HepG2 (cell line): Measurements from ENCODE around the gene SDHD. TPM values are rescaled to one million over a fixed set of nuclear protein-coding genes. Genes with fewer than 3 reads are reported as not detected.

ENCODE experiments used
- AKAP8 ChIP-seq: sonication (generic); formaldehyde crosslinking; IDR thresholded peaks from 2 replicates; pipeline ENCODE4 v1.5.1; 2020; ENCODE audit warnings: mild to moderate bottlenecking, missing genetic modification reagents
- CENPX ChIP-seq: sonication (generic); formaldehyde crosslinking; IDR thresholded peaks from 2 replicates; pipeline ENCODE4 v1.9.0; 2021; ENCODE audit warnings: mild to moderate bottlenecking, missing genetic modification reagents, moderate library complexity
- FOSL1 ChIP-seq: sonication (generic); formaldehyde crosslinking; IDR thresholded peaks from 2 replicates; pipeline ENCODE4 v1.9.0; 2021; ENCODE audit warnings: missing genetic modification reagents, borderline replicate concordance
- FOXK1 ChIP-seq: sonication (generic); formaldehyde crosslinking; IDR thresholded peaks from 2 replicates; pipeline ENCODE4 v1.4.0; 2020; ENCODE audit warnings: low read depth, missing genetic modification reagents, borderline replicate concordance
- IRX3 ChIP-seq: sonication (generic); formaldehyde crosslinking; IDR thresholded peaks from 2 replicates; pipeline ENCODE4 v1.8.1; 2023; ENCODE audit warnings: mild to moderate bottlenecking, low read depth, missing genetic modification reagents, borderline replicate concordance
- KLF13 ChIP-seq: sonication (generic); formaldehyde crosslinking; IDR thresholded peaks from 2 replicates; pipeline ENCODE4 v1.4.0; 2020; ENCODE audit warnings: mild to moderate bottlenecking, missing genetic modification reagents
- MAZ ChIP-seq, 2 experiments: sonication (generic) in 1 of 2; formaldehyde crosslinking in 1 of 2; IDR thresholded peaks; 2 replicates each; pipeline versions ENCODE4 v1.5.0 to v1.6.1; 2012 to 2020; ENCODE audit warnings: low read depth in 2 of 2, mild to moderate bottlenecking in 2 of 2, borderline replicate concordance in 1 of 2, improper control_type of control experiment in 1 of 2, low read length in 1 of 2, missing genetic modification reagents in 1 of 2, moderate library complexity in 1 of 2
- SP4 ChIP-seq: sonication (generic); formaldehyde crosslinking; IDR thresholded peaks from 2 replicates; pipeline ENCODE4 v1.8.1; 2023; ENCODE audit warnings: mild to moderate bottlenecking, missing genetic modification reagents
- THYN1 ChIP-seq: sonication (generic); formaldehyde crosslinking; IDR thresholded peaks from 2 replicates; pipeline ENCODE4 v1.8.1; 2023; ENCODE audit warnings: low read depth, mild to moderate bottlenecking, moderate library complexity, missing genetic modification reagents, borderline replicate concordance
- ZFP36L2 ChIP-seq: sonication (generic); formaldehyde crosslinking; IDR thresholded peaks from 2 replicates; pipeline ENCODE4 v1.4.0; 2020; ENCODE audit warnings: missing genetic modification reagents
- ZNF225 ChIP-seq: sonication (generic); formaldehyde crosslinking; IDR thresholded peaks from 2 replicates; pipeline ENCODE4 v1.4.0; 2020; ENCODE audit warnings: mild to moderate bottlenecking, missing genetic modification reagents
- ZNF552 ChIP-seq: sonication (generic); formaldehyde crosslinking; IDR thresholded peaks from 2 replicates; pipeline ENCODE4 v1.9.0; 2022; ENCODE audit warnings: missing genetic modification reagents, mild to moderate bottlenecking, borderline replicate concordance
- ZNF558 ChIP-seq: sonication (generic); formaldehyde crosslinking; IDR thresholded peaks from 2 replicates; pipeline ENCODE4 v1.9.0; 2022; ENCODE audit warnings: mild to moderate bottlenecking, missing genetic modification reagents, borderline replicate concordance
- polyA plus RNA-seq, 8 experiments: library from polyadenylated mRNA; depleted of rRNA in 3 of 8; stranded (reverse) in 7 of 8; unstranded in 1 of 8; fragments of >200 nt; fragmentation: Illumina TruSeq in 4 of 8; extraction: Trizol in 4 of 8; gene quantifications; 2 replicates each; pipeline versions ENCODE4 v1.2.1 to v1.2.3, GENCODE V29; 2011 to 2016; ENCODE audit warnings: low read depth in 4 of 8, missing spikeins in 1 of 8, mixed read lengths in 1 of 8; ENCODE audit not compliant: insufficient read depth in 1 of 8
- total RNA-seq, 5 experiments: library from RNA; depleted of rRNA; stranded (reverse); fragments of >200 nt; fragmentation: Illumina TruSeq; extraction: Trizol; gene quantifications; 2 replicates each; pipeline ENCODE4 v1.2.3, GENCODE V29; 2016; ENCODE audit warnings: low read depth in 1 of 5
- TF ChIP-seq, protein P1 (sequence below), 2 experiments: sonication (generic) in 1 of 2; formaldehyde crosslinking in 1 of 2; IDR thresholded peaks; 2 replicates each; pipeline versions ENCODE4 v1.6.1 to v1.9.0; 2014 to 2022; ENCODE audit warnings: antibody characterized with exemption in 1 of 2, borderline replicate concordance in 1 of 2, inconsistent platforms in 1 of 2, low read depth in 1 of 2, missing genetic modification reagents in 1 of 2
- TF ChIP-seq, protein P2 (sequence below): sonication (generic); formaldehyde crosslinking; conservative IDR thresholded peaks from 2 replicates; pipeline ENCODE4 v1.4.0; 2020; ENCODE audit warnings: missing genetic modification reagents

Gene SDHD
- total and polyA plus RNA-seq, 2 of the 13 experiments (the other 11 are each of a cell fraction or from before 2014, with no cell fraction given): 117 to 123 TPM

- TF ChIP-seq, protein P1, sequence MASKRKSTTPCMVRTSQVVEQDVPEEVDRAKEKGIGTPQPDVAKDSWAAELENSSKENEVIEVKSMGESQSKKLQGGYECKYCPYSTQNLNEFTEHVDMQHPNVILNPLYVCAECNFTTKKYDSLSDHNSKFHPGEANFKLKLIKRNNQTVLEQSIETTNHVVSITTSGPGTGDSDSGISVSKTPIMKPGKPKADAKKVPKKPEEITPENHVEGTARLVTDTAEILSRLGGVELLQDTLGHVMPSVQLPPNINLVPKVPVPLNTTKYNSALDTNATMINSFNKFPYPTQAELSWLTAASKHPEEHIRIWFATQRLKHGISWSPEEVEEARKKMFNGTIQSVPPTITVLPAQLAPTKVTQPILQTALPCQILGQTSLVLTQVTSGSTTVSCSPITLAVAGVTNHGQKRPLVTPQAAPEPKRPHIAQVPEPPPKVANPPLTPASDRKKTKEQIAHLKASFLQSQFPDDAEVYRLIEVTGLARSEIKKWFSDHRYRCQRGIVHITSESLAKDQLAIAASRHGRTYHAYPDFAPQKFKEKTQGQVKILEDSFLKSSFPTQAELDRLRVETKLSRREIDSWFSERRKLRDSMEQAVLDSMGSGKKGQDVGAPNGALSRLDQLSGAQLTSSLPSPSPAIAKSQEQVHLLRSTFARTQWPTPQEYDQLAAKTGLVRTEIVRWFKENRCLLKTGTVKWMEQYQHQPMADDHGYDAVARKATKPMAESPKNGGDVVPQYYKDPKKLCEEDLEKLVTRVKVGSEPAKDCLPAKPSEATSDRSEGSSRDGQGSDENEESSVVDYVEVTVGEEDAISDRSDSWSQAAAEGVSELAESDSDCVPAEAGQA (IDR thresholded peaks at IDR 0.05; ENCODE audit: low read depth): peak; percentile 64; the same call in 1 of the 2 replicates
- TF ChIP-seq, protein P1 (CRISPR knock-in tag; IDR thresholded peaks at IDR 0.05; ENCODE audit: borderline replicate concordance): no peak
- peak; percentile 78; the same call in 1 of the 2 replicates for TF ChIP-seq SP4
- TF ChIP-seq CENPX (CRISPR knock-in tag): no peak
- TF ChIP-seq ZNF558: peak; percentile 83; the same call in 1 of the 2 replicates
- no peak for TF ChIP-seq ZFP36L2
- TF ChIP-seq, protein P2, sequence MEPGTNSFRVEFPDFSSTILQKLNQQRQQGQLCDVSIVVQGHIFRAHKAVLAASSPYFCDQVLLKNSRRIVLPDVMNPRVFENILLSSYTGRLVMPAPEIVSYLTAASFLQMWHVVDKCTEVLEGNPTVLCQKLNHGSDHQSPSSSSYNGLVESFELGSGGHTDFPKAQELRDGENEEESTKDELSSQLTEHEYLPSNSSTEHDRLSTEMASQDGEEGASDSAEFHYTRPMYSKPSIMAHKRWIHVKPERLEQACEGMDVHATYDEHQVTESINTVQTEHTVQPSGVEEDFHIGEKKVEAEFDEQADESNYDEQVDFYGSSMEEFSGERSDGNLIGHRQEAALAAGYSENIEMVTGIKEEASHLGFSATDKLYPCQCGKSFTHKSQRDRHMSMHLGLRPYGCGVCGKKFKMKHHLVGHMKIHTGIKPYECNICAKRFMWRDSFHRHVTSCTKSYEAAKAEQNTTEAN (CRISPR knock-in tag): no peak
- TF ChIP-seq FOXK1 (CRISPR knock-in tag): peak; percentile 88; the same call in 1 of the 2 replicates
- no peak for TF ChIP-seq KLF13 (CRISPR knock-in tag)
- no peak; the same call in 1 of the 2 replicates for TF ChIP-seq ZNF225 (CRISPR knock-in tag)
- TF ChIP-seq ZNF552 (CRISPR knock-in tag): peak; percentile 77; the same call in 1 of the 2 replicates
- no peak for TF ChIP-seq THYN1 (CRISPR knock-in tag)
- TF ChIP-seq AKAP8: no peak
- TF ChIP-seq IRX3 (CRISPR knock-in tag): no peak
- TF ChIP-seq MAZ (IDR thresholded peaks at IDR 0.05; ENCODE audit: borderline replicate concordance, low read depth, low read length): no peak
- TF ChIP-seq MAZ (CRISPR knock-in tag; IDR thresholded peaks at IDR 0.05; ENCODE audit: low read depth): peak; percentile 14; the same call in 1 of the 2 replicates
- TF ChIP-seq FOSL1 (CRISPR knock-in tag): no peak
Observed at GRCh38 chr11:112073941-112074811, 12.5 kb upstream of the SDHD start, which contains the start of the genes NKAPD1 and PIH1D2 (continued).
